NB4 (cell line): Measurements from ENCODE around the gene KIRREL3.

Source experiments
- CTCF ChIP-seq: IDR thresholded peaks from one replicate; pipeline ENCODE4 v1.5.1; 2012; ENCODE audit warnings: low read depth, low read length
- MAX ChIP-seq: IDR thresholded peaks from 2 replicates; pipeline ENCODE4 v1.6.1; 2011; ENCODE audit warnings: low read depth, low read length

- no peak for TF ChIP-seq CTCF
- TF ChIP-seq MAX: no peak
Measured at GRCh38 chr11:126753990-126754389, 246.6 kb downstream of the KIRREL3 start.
